Measurements from ENCODE around the gene ANKS3.

DNA sequence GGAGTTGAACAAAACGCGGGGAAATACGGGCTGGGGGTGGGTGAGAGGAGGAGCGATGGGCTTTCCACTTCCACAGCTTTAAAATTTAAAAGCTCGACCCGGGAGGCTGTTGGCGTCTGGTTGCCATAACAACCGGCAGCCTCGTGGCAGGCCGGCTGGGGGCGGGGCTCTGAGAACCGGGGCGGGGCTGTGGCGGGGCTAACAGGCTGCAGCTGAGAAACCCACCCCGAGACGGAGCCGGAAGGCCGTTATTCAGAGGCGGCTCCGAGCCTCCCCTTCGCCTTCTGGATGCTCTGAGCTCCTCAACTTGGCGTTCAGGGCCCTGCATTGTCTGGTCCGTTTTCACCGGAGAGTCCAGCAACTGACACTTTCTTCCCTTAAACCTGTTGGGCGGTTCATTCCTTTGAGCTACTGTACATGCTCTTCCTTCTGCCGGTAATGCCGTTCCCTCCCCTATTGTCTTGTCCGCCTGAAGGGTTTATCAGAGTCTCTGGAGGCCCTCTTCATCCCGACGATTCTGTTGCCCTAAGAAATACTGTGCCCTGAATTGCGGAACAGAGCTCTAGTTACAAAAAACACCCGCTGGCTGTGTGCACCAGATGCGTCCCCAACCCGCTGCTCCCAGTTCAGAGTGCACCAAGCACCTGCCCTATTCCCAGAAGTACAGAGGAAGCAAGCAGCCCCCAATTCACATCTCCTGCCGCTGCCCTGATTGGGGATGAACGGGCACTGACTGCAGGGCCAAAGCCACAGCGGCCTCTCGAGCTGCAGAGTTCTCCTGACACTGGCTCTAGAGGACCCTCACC, 862 bp upstream of the ANKS3 start:
- TF ChIP-seq CTCF (IDR thresholded peaks at IDR 0.05 in 4 of 5, conservative IDR thresholded peaks at IDR 0.05 in 1 of 5): no peak
- TF ChIP-seq POLR2A (IDR thresholded peaks at IDR 0.05): no peak

All from gastrocnemius medialis (tissue), 4 donors.